Hepatocyte (in vitro differentiated cells): ENCODE results near the gene GID8. TPM values are rescaled to one million over a fixed set of nuclear protein-coding genes. Genes with fewer than 3 reads are reported as not detected.

Experiments
- DNase-seq: peaks from one replicate; pipeline ENCODE4 v3.0.0-alpha.2; 2016; ENCODE audit warnings: low spot score
- H2AFZ ChIP-seq: fragments of 200-600 bp; sonication (generic); 2 replicates; pipeline ENCODE4 v1.6.0; 2016; ENCODE audit warnings: antibody characterized with exemption, mild to moderate bottlenecking
- H3K27ac ChIP-seq: fragments of 200-600 bp; sonication (generic); 2 replicates; pipeline ENCODE4 v1.5.1; 2016; ENCODE audit warnings: mild to moderate bottlenecking
- H3K27me3 ChIP-seq: fragments of 200-600 bp; sonication (generic); 2 replicates; pipeline ENCODE4 v1.6.1; 2016
- H3K36me3 ChIP-seq: fragments of 200-600 bp; sonication (generic); replicated peaks from 2 replicates; pipeline ENCODE4 v1.5.1; 2016; ENCODE audit warnings: low read depth; ENCODE audit not compliant: insufficient read depth
- H3K4me1 ChIP-seq: fragments of 200-600 bp; sonication (generic); 2 replicates; pipeline ENCODE4 v1.5.1; 2016; ENCODE audit warnings: mild to moderate bottlenecking, moderate library complexity; ENCODE audit not compliant: insufficient read depth
- H3K4me2 ChIP-seq: fragments of 200-600 bp; sonication (generic); 2 replicates; pipeline ENCODE4 v1.6.0; 2016
- H3K4me3 ChIP-seq: fragments of 200-600 bp; sonication (generic); 2 replicates; pipeline ENCODE4 v1.5.1; 2016; ENCODE audit warnings: mild to moderate bottlenecking
- H3K79me2 ChIP-seq: fragments of 200-600 bp; sonication (generic); 2 replicates; pipeline ENCODE4 v1.6.0; 2017; ENCODE audit warnings: mild to moderate bottlenecking
- H3K9me2 ChIP-seq: fragments of 200-600 bp; sonication (generic); replicated peaks from 2 replicates; pipeline ENCODE4 v1.6.0; 2017; ENCODE audit warnings: mild to moderate bottlenecking; ENCODE audit not compliant: insufficient read depth
- H3K9me3 ChIP-seq: fragments of 200-600 bp; sonication (generic); 2 replicates; pipeline ENCODE4 v1.5.1; 2016; ENCODE audit warnings: low read depth, mild to moderate bottlenecking
- H4K20me1 ChIP-seq: fragments of 200-600 bp; sonication (generic); 2 replicates; pipeline ENCODE4 v1.6.0; 2016; ENCODE audit warnings: mild to moderate bottlenecking; ENCODE audit not compliant: insufficient read depth, poor library complexity, severe bottlenecking
- EZH2 ChIP-seq: fragments of 200-600 bp; sonication (generic); IDR thresholded peaks from 2 replicates; pipeline ENCODE4 v1.6.1; 2016; ENCODE audit warnings: antibody characterized with exemption, mild to moderate bottlenecking, borderline replicate concordance
- EZH2phosphoT487 ChIP-seq: fragments of 200-600 bp; sonication (generic); IDR thresholded peaks from one replicate; pipeline ENCODE4 v1.6.1; 2018; ENCODE audit warnings: antibody characterized with exemption, mild to moderate bottlenecking, low read depth, moderate library complexity; ENCODE audit not compliant: unreplicated experiment, severe bottlenecking
- WGBS: methylation state at CpG from one replicate; pipeline ENCODE4 v1.1.6; 2016; ENCODE audit warnings: low lambda C conversion rate; ENCODE audit errors: missing lambda C conversion rate; 5-methylcytosine and 5-hydroxymethylcytosine counted together
- polyA plus RNA-seq: library from polyadenylated mRNA; unstranded; fragments of >200 nt; fragmentation: Nextera tagmentation; extraction: Ambion mirVana; gene quantifications from 2 replicates; pipeline ENCODE4 v1.2.1, GENCODE V29; 2016
- total RNA-seq: library from RNA; depleted of rRNA; stranded (reverse); fragments of >200 nt; gene quantifications from 2 replicates; pipeline ENCODE4 v1.2.3, GENCODE V29; 2014
- TF ChIP-seq, protein P1 (sequence below): fragments of 200-600 bp; sonication (generic); IDR thresholded peaks from 2 replicates; pipeline ENCODE4 v1.5.1; 2016; ENCODE audit warnings: antibody characterized with exemption, mild to moderate bottlenecking; ENCODE audit not compliant: poor library complexity

The GID8 gene
- total and polyA plus RNA-seq, 2 experiments from 2014 or later: 16.5 to 35.4 TPM

GRCh38 chr20:62892348-62893304, 45.3 kb upstream of the GID8 start:
- peaks cover 8% of the 10 kb centered on the region for H3K36me3 ChIP-seq
- no peaks in the 10 kb centered on the region for H3K9me3 ChIP-seq
- no peaks in the 10 kb centered on the region for H3K4me1 ChIP-seq
- H3K9me2 ChIP-seq: no peaks in the 10 kb centered on the region
- DNase-seq: no peak
- H4K20me1 ChIP-seq: no peaks in the 10 kb centered on the region
- H3K27ac ChIP-seq: no peak overlapping the region
- H3K4me3 ChIP-seq: no peak overlapping the region
- 94% methylated on average over 25 of the region's 25 CpGs for WGBS
- H2AFZ ChIP-seq: no peak overlapping the region
- H3K4me2 ChIP-seq: no peak overlapping the region
- H3K27me3 ChIP-seq: no peaks in the 10 kb centered on the region
- TF ChIP-seq, protein P1, sequence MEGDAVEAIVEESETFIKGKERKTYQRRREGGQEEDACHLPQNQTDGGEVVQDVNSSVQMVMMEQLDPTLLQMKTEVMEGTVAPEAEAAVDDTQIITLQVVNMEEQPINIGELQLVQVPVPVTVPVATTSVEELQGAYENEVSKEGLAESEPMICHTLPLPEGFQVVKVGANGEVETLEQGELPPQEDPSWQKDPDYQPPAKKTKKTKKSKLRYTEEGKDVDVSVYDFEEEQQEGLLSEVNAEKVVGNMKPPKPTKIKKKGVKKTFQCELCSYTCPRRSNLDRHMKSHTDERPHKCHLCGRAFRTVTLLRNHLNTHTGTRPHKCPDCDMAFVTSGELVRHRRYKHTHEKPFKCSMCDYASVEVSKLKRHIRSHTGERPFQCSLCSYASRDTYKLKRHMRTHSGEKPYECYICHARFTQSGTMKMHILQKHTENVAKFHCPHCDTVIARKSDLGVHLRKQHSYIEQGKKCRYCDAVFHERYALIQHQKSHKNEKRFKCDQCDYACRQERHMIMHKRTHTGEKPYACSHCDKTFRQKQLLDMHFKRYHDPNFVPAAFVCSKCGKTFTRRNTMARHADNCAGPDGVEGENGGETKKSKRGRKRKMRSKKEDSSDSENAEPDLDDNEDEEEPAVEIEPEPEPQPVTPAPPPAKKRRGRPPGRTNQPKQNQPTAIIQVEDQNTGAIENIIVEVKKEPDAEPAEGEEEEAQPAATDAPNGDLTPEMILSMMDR: no peak
- TF ChIP-seq EZH2: no peak
- no peak for TF ChIP-seq EZH2phosphoT487
- H3K79me2 ChIP-seq: no peaks in the 10 kb centered on the region

GRCh38 chr20:62893700-62894099, 44.2 kb upstream of the GID8 start:
- TF ChIP-seq EZH2phosphoT487: no peak
- TF ChIP-seq, protein P1: no peak
- Histone ChIP-seq H3K4me1 (peaks cover under 1% of the 10 kb centered on the region), H3K4me2 (no peak overlapping the region), H3K9me2 (no peaks in the 10 kb centered on the region), H3K36me3 (peaks cover 8% of the 10 kb centered on the region), H3K27me3 (no peaks in the 10 kb centered on the region), H3K79me2 (peaks cover 3% of the 10 kb centered on the region), H4K20me1 (no peaks in the 10 kb centered on the region), H2AFZ (no peak overlapping the region), H3K4me3 (no peak overlapping the region), H3K9me3 (no peaks in the 10 kb centered on the region), H3K27ac (no peak overlapping the region)
- 93% methylated on average over 14 of the region's 14 CpGs for WGBS
- DNase-seq: no peak

DNA sequence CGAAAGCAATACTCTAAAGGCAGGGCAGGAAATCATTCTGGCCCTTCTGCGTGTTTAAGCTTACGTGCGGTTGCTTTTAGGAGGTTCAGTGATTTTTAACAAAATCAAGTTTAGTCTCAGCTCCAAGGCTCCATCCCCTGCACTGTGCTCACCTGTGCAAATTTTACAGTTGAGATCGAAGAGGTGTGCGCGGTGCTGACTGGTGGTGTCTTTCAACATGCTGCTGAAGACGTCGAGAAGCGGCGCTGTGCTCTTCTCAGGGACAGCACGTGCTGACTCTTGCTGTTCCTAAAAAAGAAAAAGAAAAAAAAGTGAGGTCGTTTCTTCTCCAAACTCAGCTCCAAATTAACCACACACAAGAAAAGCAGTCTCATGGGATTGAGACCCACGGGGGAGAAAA, 43.7 kb upstream of the GID8 start:
- Histone ChIP-seq H3K4me3 (no peak overlapping the region), H3K9me3 (no peaks in the 10 kb centered on the region), H3K27me3 (no peaks in the 10 kb centered on the region), H3K36me3 (peaks cover 8% of the 10 kb centered on the region), H3K79me2 (peaks cover 3% of the 10 kb centered on the region), H3K4me1 (peaks cover 3% of the 10 kb centered on the region), H3K9me2 (no peaks in the 10 kb centered on the region), H3K27ac (no peak overlapping the region), H2AFZ (no peak overlapping the region), H3K4me2 (no peak overlapping the region), H4K20me1 (no peaks in the 10 kb centered on the region)
- 97% methylated on average over 14 of the region's 14 CpGs for WGBS
- no peak for TF ChIP-seq EZH2phosphoT487
- DNase-seq: no peak

DNA sequence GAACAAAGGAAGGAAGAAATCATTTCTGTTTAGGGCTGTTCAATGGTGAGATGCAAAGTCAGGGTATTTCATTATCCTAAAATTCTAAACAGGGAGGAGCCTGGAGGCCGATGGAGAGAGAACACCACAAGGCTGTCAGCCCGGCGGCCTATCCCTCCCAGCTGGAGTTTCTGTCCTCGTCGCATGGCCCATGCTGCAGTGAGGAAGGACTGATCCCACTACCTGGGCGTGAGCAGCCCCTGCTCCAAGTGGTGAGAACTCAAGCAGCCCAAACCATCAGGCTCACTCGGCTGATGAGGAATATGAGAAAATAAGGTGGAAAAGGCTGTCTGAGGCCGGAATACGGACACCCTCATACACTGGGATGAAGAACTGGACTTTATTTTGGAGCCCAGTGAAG, 42.4 kb upstream of the GID8 start:
- Histone ChIP-seq H3K4me2 (no peak overlapping the region), H3K4me3 (no peak overlapping the region), H3K4me1 (peaks cover 10% of the 10 kb centered on the region), H3K27ac (no peak overlapping the region), H2AFZ (no peak overlapping the region), H3K79me2 (peaks cover 3% of the 10 kb centered on the region), H3K9me3 (no peaks in the 10 kb centered on the region), H4K20me1 (no peaks in the 10 kb centered on the region), H3K36me3 (peaks cover 8% of the 10 kb centered on the region), H3K9me2 (no peaks in the 10 kb centered on the region), H3K27me3 (no peaks in the 10 kb centered on the region)
- TF ChIP-seq, protein P1: no peak
- TF ChIP-seq EZH2 (no peak), EZH2phosphoT487 (no peak)
- no peak for DNase-seq
- 97% methylated on average over 9 of the region's 9 CpGs for WGBS
